Forelimb muscle (tissue), 1 donor: ENCODE data around the gene OTOP2. TPM values are rescaled to one million over a fixed set of nuclear protein-coding genes. Genes with fewer than 3 reads are reported as not detected.

Experiments
- DNase-seq: peaks from one replicate; pipeline ENCODE4 v3.0.0-alpha.2; 2013; ENCODE audit warnings: low read depth
- polyA plus RNA-seq: library from polyadenylated mRNA; unstranded; fragments of 120-200 nt; gene quantifications from one replicate; pipeline ENCODE4 v1.2.1, GENCODE V29; 2013; ENCODE audit not compliant: insufficient read length

The OTOP2 gene
- polyA plus RNA-seq, 1 donor = not detected

- DNase-seq = no peak
These were observed 379 bp upstream of the OTOP2 start for GRCh38 chr17:74923538-74924249.

- no peak for DNase-seq
These were observed 1.2 kb downstream of the OTOP2 start for GRCh38 chr17:74925242-74925641.

GRCh38 chr17:74928786-74929185 is 4.7 kb downstream of the OTOP2 start:
- no peak for DNase-seq

GRCh38 chr17:74930535-74931036 is 6.5 kb downstream of the OTOP2 start:
- DNase-seq = no peak

- DNase-seq = no peak
These were observed 11.0 kb downstream of the OTOP2 start for GRCh38 chr17:74935048-74935447.

GRCh38 chr17:74935585-74936469 is 11.8 kb downstream of the OTOP2 start, which contains the start of gene OTOP3:
OTOP3 (plus strand) TSS chr17:74935898; CDS start chr17:74935922, 24 bp downstream.
- DNase-seq = no peak

GRCh38 chr17:74936470-74936799 is 12.4 kb downstream of the OTOP2 start:
- DNase-seq = no peak

GRCh38 chr17:74937064-74938051 is 13.3 kb downstream of the OTOP2 start:
- no peak for DNase-seq

- DNase-seq = no peak
These were observed 14.3 kb downstream of the OTOP2 start for GRCh38 chr17:74938194-74938950.

- DNase-seq = no peak
These were observed 15.5 kb downstream of the OTOP2 start for GRCh38 chr17:74939534-74939933.

GRCh38 chr17:74941128-74941725 is 17.2 kb downstream of the OTOP2 start:
- no peak for DNase-seq

GRCh38 chr17:74943808-74944522 is 19.9 kb downstream of the OTOP2 start:
- DNase-seq = no peak

GRCh38 chr17:74945543-74945942 is 21.5 kb downstream of the OTOP2 start:
- DNase-seq = no peak

- DNase-seq = no peak
These were observed 22.6 kb downstream of the OTOP2 start for GRCh38 chr17:74946641-74947040.

GRCh38 chr17:74947041-74947754 is 23.1 kb downstream of the OTOP2 start:
- DNase-seq = no peak

GRCh38 chr17:74949455-74950115 is 25.5 kb downstream of the OTOP2 start:
- DNase-seq = no peak

GRCh38 chr17:74950207-74950606 is 26.1 kb downstream of the OTOP2 start:
- no peak for DNase-seq

GRCh38 chr17:74951065-74951464 is 27.0 kb downstream of the OTOP2 start:
- DNase-seq = no peak
